Upper lobe of left lung (tissue), 6 donors: Measurements from ENCODE around the gene LPCAT1. TPM values are rescaled to one million over a fixed set of nuclear protein-coding genes. Genes with fewer than 3 reads are reported as not detected.
A peak's percentile ranks its signal among the peaks of the same experiment; 100 is the strongest.

ENCODE experiments used
- ATAC-seq, 2 donors: fragments of 200-7000 bp; cut with Tn5 transposase; one replicate each; pipeline ENCODE4 v1.9.1; 2022; ENCODE audit warnings: mild to moderate bottlenecking in 2 of 2, moderate library complexity in 2 of 2; ENCODE audit not compliant: low FRiP score in 2 of 2
- DNase-seq, 2 donors: peaks; one replicate each; pipeline ENCODE4 v3.0.0-alpha.2; 2019 to 2020
- H3K27ac ChIP-seq, 4 donors: fragments of 200-600 bp; sonication (generic); one replicate each; pipeline ENCODE4 v1.5.1; 2016 to 2019
- H3K27me3 ChIP-seq, 4 donors: fragments of 200-600 bp; sonication (generic); one replicate each; pipeline ENCODE4 v1.5.1; 2017 to 2019
- H3K36me3 ChIP-seq, 4 donors: fragments of 200-600 bp; sonication (generic); one replicate each; pipeline ENCODE4 v1.5.1; 2016 to 2019
- H3K4me1 ChIP-seq, 4 donors: fragments of 200-600 bp; sonication (generic); one replicate each; pipeline ENCODE4 v1.5.1; 2018 to 2019
- H3K4me3 ChIP-seq, 4 donors: fragments of 200-600 bp; sonication (generic); one replicate each; pipeline ENCODE4 v1.5.1; 2017 to 2019; ENCODE audit warnings: mild to moderate bottlenecking in 2 of 4, moderate library complexity in 1 of 4
- H3K9me3 ChIP-seq, 4 donors: fragments of 200-600 bp; sonication (generic); one replicate each; pipeline ENCODE4 v1.5.1; 2018 to 2019
- CTCF ChIP-seq, 6 experiments: fragments of 450-650 bp in 4 of 6; fragments of 200-600 bp in 2 of 6; sonication (generic) in 2 of 6; IDR thresholded peaks; one replicate each; pipeline ENCODE4 v1.5.1; 2016 to 2019; ENCODE audit warnings: antibody characterized with exemption in 6 of 6
- EP300 ChIP-seq, 4 donors: sonication (generic); formaldehyde crosslinking; IDR thresholded peaks; one replicate each; pipeline ENCODE4 v1.5.1; 2017; ENCODE audit warnings: antibody characterized with exemption in 4 of 4, control low read depth in 2 of 4
- POLR2A ChIP-seq, 4 donors: fragments of 450-650 bp; IDR thresholded peaks; one replicate each; pipeline ENCODE4 v1.5.1; 2016 to 2017; ENCODE audit warnings: antibody characterized with exemption in 4 of 4, mild to moderate bottlenecking in 2 of 4
- POLR2AphosphoS5 ChIP-seq, 2 donors: sonication (generic); formaldehyde crosslinking; IDR thresholded peaks; one replicate each; pipeline ENCODE4 v1.5.1; 2017; ENCODE audit warnings: antibody characterized with exemption in 2 of 2
- WGBS, 2 donors: methylation state at CpG; one replicate each; pipeline ENCODE4 v1.1.5; 2017 to 2018; 5-methylcytosine and 5-hydroxymethylcytosine counted together
- total RNA-seq, 6 donors: library from RNA; depleted of rRNA in 4 of 6; stranded (reverse); fragments of >200 nt in 4 of 6; gene quantifications; one replicate each; pipeline versions ENCODE4 v1.1.0 to v1.2.1, GENCODE V29; 2016 to 2021
- donor health status: DM: no; HTN: no; CAD: no; lungs with moderate emphysema.
- donor health status: DM: no; HTN: yes; CAD: no; lungs with severe emphysema.

The LPCAT1 gene
- total RNA-seq, 6 donors from 2014 or later: 403 to 922 (median 538) TPM

DNA sequence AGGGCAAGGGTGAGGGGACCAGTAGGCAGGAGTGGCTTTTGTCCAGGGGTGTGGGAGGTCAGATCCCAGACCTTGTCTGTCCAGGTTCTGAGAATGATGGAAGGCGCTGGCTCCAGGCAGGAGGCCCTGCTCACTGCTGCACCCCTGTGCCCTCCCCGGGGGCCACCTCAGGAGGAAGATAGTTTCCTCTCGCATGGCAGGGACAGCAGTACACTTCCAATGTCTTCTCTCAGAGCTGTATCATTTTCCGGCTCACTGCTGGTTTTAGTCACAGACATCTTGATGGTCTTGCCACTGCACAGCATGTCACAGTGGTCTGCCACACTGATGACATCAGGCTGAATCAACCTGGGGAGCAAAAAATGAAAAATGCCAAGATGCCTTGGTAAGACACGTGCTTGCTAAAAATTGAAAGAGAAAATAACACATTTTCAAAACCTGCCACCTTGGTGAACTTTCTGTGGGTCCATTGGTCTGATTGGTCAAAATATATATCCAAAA lies 75.2 kb downstream of the LPCAT1 start:
- Histone ChIP-seq H3K27ac (no peak overlapping the region), H3K4me3 (no peak overlapping the region), H3K27me3 (peaks cover 1 to 35% (median 18%) of the 10 kb centered on the region in 4 donors), H3K4me1 (peaks cover 14 to 23% (median 16%) of the 10 kb centered on the region in 4 donors), H3K36me3 (no peaks in the 10 kb centered on the region), H3K9me3 (peaks cover 4 to 9% (median 7%) of the 10 kb centered on the region in 4 donors)
- TF ChIP-seq POLR2A (IDR thresholded peaks at IDR 0.05) (no peak), CTCF (IDR thresholded peaks at IDR 0.05) (no peak), EP300 (IDR thresholded peaks at IDR 0.05) (no peak), POLR2AphosphoS5 (IDR thresholded peaks at IDR 0.05) (no peak)
- DNase-seq (no peak), ATAC-seq (no peak)
- 59 to 65% methylated on average over 4 to 5 of the region's 5 CpGs for WGBS, 2 donors

DNA sequence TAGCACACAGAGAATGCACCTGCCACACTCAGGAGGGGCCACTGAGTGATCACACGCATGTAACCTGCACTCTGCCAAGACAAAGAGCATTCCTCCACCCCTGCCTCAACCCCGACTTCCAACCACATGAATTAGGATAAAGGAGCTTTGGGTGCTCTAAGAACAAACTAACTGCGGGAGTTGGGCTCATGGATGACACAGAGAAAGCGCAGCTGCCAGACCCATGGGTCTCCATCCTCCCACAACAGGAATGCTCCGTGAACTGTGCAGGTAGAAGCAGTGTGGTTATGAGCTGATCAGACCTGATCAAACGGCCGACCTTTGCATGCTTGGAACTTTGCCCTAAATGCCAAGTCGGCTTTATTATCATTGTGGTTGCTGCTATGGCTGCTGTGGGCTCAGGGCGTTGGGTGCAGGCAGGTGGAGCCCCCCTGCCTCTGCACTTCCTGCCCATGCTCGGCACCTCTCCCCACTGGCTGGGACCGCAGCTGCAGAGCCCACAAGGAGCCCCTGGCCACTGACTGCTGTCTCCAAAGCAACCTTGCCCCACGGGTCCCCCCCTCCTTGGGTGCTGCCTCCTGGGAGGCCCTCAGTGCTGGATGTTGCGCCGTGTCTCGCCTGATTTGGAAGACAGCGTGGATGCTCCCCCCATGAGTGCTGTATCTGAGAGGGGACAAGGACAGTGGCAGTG lies 75.9 kb downstream of the LPCAT1 start:
- H3K36me3 ChIP-seq: no peaks in the 10 kb centered on the region

GRCh38 chr5:1446602-1447343 lies 77.0 kb downstream of the LPCAT1 start:
- H3K4me3 ChIP-seq: no peak overlapping the region
- ATAC-seq (no peak), DNase-seq (no peak)
- peaks cover 14 to 23% (median 16%) of the 10 kb centered on the region in 4 donors for H3K4me1 ChIP-seq
- TF ChIP-seq EP300 (IDR thresholded peaks at IDR 0.05): no peak
- no peaks in the 10 kb centered on the region for H3K36me3 ChIP-seq
- H3K27me3 ChIP-seq: peaks cover 1 to 44% (median 21%) of the 10 kb centered on the region in 4 donors
- H3K27ac ChIP-seq: no peak overlapping the region
- 53 to 84% methylated on average over 2 to 12 of the region's 16 CpGs for WGBS, 2 donors
- no peaks in the 10 kb centered on the region for H3K9me3 ChIP-seq

More for the DNA sequence above, 75.9 kb downstream of the LPCAT1 start:
- no peak for TF ChIP-seq EP300 (IDR thresholded peaks at IDR 0.05)
- no peak for TF ChIP-seq CTCF (IDR thresholded peaks at IDR 0.05)
- no peak for TF ChIP-seq POLR2A (IDR thresholded peaks at IDR 0.05)
- TF ChIP-seq POLR2AphosphoS5 (IDR thresholded peaks at IDR 0.05): no peak
- WGBS, 2 donors: 57 to 80% methylated on average over 6 to 16 of the region's 16 CpGs
- ATAC-seq (no peak), DNase-seq (peak in 1 of 2 donors; percentile 10)
- peaks cover 1 to 39% (median 20%) of the 10 kb centered on the region in 4 donors for H3K27me3 ChIP-seq
- H3K27ac ChIP-seq: no peak overlapping the region
- H3K9me3 ChIP-seq: peaks cover 0 to 4% (median 2%) of the 10 kb centered on the region in 4 donors
- H3K4me1 ChIP-seq: peaks cover 14 to 23% (median 16%) of the 10 kb centered on the region in 4 donors
- no peak overlapping the region for H3K4me3 ChIP-seq

- DNase-seq: peak in 1 of 2 donors; percentile 69
- peak overlapping the region in 2 of 4 donors; percentile 16 to 23 for H3K4me3 ChIP-seq
Measured at GRCh38 chr5:1445689-1446601, 77.8 kb downstream of the LPCAT1 start.

More at GRCh38 chr5:1445689-1446601, 77.8 kb downstream of the LPCAT1 start:
- H3K4me1 ChIP-seq: peaks cover 14 to 23% (median 16%) of the 10 kb centered on the region in 4 donors
- no peaks in the 10 kb centered on the region for H3K36me3 ChIP-seq
- peak in 1 of 2 donors; percentile 4 for ATAC-seq
- H3K27ac ChIP-seq: no peak overlapping the region
- no peaks in the 10 kb centered on the region for H3K9me3 ChIP-seq
- no peak for TF ChIP-seq EP300 (IDR thresholded peaks at IDR 0.05)
- TF ChIP-seq POLR2A (IDR thresholded peaks at IDR 0.05): no peak
- TF ChIP-seq POLR2AphosphoS5 (IDR thresholded peaks at IDR 0.05): no peak
- TF ChIP-seq CTCF (IDR thresholded peaks at IDR 0.05): no peak
- 6% methylated on average over 25 of the region's 92 CpGs; no CpG with 5 or more reads in 1 of the 2 donors for WGBS, 2 donors
- H3K27me3 ChIP-seq: peaks cover 1 to 44% (median 21%) of the 10 kb centered on the region in 4 donors
